LNCAP (cell line): Measurements from ENCODE around the gene TMEM213.

Experiments used
- TF ChIP-seq, protein P1 (sequence below): fragments of 450-650 bp; IDR thresholded peaks from 2 replicates; pipeline ENCODE4 v1.5.1; 2017; ENCODE audit warnings: mild to moderate bottlenecking

The TMEM213 gene

DNA sequence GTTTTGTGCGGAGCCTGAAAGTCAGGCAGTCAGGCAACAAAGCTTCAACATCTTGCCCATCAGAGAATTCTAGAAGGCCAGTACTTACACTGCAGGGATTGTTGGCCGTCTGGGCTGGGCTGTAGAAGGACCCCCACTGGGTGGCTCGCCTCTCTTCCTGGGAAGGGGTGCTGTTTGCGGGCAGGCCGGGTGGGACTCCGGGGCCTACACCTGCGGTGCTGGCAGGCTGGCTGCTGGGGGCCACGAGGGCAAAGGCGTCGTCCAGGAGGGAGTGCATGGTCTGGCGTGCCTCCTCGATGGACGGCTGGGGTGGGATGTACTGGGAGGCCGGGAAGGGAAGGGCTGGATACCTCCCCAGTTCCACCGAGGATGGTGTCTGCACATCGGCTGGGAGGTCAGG lies 63.3 kb downstream of the TMEM213 start:
- TF ChIP-seq, protein P1, sequence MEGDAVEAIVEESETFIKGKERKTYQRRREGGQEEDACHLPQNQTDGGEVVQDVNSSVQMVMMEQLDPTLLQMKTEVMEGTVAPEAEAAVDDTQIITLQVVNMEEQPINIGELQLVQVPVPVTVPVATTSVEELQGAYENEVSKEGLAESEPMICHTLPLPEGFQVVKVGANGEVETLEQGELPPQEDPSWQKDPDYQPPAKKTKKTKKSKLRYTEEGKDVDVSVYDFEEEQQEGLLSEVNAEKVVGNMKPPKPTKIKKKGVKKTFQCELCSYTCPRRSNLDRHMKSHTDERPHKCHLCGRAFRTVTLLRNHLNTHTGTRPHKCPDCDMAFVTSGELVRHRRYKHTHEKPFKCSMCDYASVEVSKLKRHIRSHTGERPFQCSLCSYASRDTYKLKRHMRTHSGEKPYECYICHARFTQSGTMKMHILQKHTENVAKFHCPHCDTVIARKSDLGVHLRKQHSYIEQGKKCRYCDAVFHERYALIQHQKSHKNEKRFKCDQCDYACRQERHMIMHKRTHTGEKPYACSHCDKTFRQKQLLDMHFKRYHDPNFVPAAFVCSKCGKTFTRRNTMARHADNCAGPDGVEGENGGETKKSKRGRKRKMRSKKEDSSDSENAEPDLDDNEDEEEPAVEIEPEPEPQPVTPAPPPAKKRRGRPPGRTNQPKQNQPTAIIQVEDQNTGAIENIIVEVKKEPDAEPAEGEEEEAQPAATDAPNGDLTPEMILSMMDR = no peak

DNA sequence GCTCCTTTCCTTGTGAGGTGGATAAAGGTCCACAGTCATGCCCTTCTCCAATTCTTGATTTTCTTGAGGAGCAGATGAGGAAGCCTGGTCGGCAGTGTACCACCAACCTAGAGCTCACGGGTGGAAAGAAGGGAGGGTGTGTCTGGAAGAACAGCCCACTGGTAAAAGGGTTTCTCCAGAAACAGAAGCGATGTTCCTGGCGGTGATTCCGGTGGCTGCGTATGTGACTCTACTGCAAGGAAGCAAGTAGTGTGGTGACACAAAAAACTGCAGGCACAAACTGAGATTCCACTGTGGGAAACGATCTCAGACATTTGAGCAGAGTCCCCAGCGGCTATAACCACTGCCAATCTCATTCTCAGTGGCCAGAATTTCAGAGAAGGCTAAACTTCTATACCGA lies 66.1 kb downstream of the TMEM213 start:
- TF ChIP-seq, protein P1 = no peak

DNA sequence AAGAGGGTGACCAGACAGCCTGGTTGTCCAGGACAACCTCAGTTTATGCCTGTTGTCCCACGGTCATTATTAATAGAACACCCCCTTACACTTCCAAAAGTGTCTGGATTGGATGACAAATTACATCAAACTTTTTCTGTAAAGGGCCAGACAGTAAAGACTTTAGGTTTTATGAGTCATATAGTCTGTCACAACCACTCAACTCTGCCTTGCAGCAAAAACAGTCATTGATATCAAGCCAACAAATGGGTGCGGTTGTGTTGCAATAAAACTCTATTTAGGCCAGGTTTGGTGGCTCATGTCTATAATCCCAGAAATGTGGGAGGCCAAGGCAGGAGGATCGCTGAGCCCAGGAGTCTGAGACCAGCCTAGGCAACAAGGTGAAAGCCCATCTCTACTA lies 66.9 kb downstream of the TMEM213 start:
- TF ChIP-seq, protein P1 = no peak

DNA sequence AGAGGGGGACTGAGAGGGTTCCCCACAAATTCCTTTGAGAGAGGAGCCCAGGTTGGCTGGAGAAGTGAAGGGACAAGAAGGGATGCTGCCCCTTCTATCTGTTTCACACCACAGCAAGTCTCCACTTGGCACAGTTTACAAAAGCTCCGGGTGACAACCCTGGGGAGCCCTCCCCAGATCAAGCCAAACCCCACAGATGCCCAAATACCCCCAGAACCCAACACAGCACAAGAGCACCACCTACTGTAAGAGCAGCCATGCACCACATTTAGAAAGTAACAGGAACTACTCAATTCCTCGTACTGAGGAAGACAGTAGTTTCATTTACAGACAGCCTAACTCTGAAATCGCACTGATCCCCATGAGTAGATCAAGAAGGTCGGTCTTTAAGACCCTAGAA lies 68.0 kb downstream of the TMEM213 start:
- TF ChIP-seq, protein P1 = no peak; the same call in 1 of the 2 replicates

DNA sequence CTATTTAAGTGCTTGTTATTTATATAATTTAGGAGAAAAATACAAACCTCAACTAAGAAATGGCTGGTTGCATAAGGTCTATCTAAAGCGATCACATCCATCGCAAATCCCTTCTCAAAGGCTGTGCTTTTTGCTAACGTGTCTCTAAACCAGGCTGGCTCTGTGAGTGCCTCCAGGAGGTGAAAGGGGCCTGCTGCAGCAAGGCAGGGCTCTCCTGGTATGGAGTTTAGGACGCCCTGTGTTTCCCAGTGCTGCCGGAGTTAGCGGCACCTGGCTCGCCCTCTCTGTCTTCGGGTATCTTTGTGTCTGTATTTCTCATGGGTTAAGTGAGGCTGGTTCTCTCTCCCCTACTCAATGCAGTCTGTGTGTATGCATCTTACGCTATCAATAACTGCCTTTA lies 68.6 kb downstream of the TMEM213 start:
- TF ChIP-seq, protein P1 = no peak

DNA sequence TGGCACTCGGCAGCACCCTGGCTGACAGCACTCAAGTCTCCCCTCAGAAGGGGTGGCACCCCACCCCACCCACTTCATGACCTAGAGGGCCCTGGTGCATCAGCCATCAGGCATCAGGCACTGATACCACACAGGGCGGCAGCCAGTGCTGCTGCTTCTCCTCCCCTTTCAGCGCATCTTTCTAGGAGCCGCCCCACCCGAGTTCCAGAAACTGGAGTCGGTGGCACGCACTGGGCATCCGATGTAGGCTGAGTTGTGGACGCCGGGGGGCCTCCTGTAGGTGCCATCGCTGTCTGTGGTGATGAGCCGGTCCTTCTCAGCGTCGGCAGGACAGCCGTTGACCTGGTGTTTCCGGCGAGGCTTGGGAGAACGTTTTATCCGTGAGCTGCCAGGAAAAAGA lies 70.0 kb downstream of the TMEM213 start:
- TF ChIP-seq, protein P1 = no peak

DNA sequence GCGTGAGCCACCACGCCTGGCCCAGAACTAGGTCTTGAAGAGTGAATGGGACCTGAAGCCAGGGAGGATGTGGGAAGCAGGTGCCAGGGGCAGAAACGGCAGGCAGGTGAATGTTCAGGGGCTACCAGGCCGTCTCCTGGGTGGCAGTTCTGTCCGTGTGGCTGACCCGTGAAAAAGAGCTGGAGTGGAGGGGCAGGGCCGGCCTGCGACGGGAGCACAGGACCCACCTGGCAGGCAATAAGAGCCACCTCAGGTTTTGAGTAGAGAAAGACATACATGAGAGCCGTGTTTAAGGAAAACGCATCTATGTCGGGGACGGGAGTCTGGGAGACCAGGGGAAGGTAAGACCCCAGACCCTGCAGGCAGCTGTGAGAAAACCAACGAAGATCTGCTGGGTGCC lies 70.9 kb downstream of the TMEM213 start:
- TF ChIP-seq, protein P1 = no peak

DNA sequence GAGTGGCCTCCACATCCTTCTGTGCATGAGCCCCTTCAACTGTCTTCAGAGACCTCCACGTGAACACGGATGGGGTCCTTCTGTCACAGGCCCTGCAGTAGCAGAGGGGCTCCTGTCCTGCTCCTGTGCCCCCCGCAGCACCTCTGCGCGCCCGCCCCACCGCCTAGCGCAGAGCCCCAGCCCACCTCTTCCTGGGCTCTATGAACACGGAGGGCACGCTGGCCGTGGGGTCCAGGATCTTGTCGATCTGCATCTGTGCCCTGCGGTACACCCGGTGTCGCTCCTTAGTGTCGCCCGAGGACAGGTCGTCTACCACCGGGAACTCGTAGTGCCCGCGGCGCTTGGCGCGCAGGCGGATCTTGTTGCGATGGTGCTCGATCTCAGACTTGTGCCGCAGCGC lies 71.6 kb downstream of the TMEM213 start:
- TF ChIP-seq, protein P1 = no peak
